Left lung (tissue), 10 donors: ENCODE data around the gene IMMP2L. TPM values are rescaled to one million over a fixed set of nuclear protein-coding genes. Genes with fewer than 3 reads are reported as not detected.

ENCODE experiments used
- ATAC-seq: fragments of 200-7000 bp; cut with Tn5 transposase; one replicate; pipeline ENCODE4 v1.9.1; 2020; ENCODE audit warnings: moderate library complexity
- DNase-seq, 4 donors: peaks; one replicate each; pipeline ENCODE4 v3.0.0-alpha.2; 2013 to 2020
- H3K27ac ChIP-seq, 2 donors: fragments of 200-600 bp; sonication (generic) in 1 of 2; one replicate each; pipeline versions ENCODE4 v1.5.0 to v1.8.0; 2020 to 2021
- H3K27me3 ChIP-seq, 2 donors: fragments of 200-600 bp; sonication (generic) in 1 of 2; one replicate each; pipeline versions ENCODE4 v1.5.0 to v1.8.0; 2020 to 2021
- H3K36me3 ChIP-seq, 2 donors: fragments of 200-600 bp; sonication (generic) in 1 of 2; one replicate each; pipeline versions ENCODE4 v1.5.0 to v1.8.0; 2020 to 2021
- H3K4me1 ChIP-seq, 2 donors: fragments of 200-600 bp; one replicate each; pipeline ENCODE4 v1.8.0; 2021
- H3K4me3 ChIP-seq, 2 donors: fragments of 200-600 bp; sonication (generic) in 1 of 2; one replicate each; pipeline versions ENCODE4 v1.5.0 to v1.8.0; 2020 to 2021; ENCODE audit warnings: mild to moderate bottlenecking in 1 of 2
- H3K9me3 ChIP-seq, 2 donors: fragments of 200-600 bp; sonication (generic) in 1 of 2; one replicate each; pipeline versions ENCODE4 v1.5.0 to v1.8.0; 2020 to 2021
- intact Hi-C, 2 donors: fragments of 100-400 bp; cut with DNase I; formaldehyde crosslinking; loops; one replicate each; pipeline versions ENCODE4 v1.11.2 to v1.14.2; 2022
- polyA plus RNA-seq, 6 donors: library from polyadenylated mRNA; unstranded; fragments of 120-200 nt; gene quantifications; one replicate each; pipeline ENCODE4 v1.2.1, GENCODE V29; 2013; ENCODE audit not compliant: insufficient read length in 6 of 6
- total RNA-seq, 2 donors: library from RNA; stranded (reverse); fragmentation: NEBNext Ultra II Directional; extraction: Animal tissue kit (Norgen Biotek cat#: 25700); gene quantifications; one replicate each; pipeline ENCODE4 v1.2.1, GENCODE V29; 2021
- TF ChIP-seq, protein P1 (sequence below), 2 donors: fragments of 200-600 bp; sonication (generic) in 1 of 2; IDR thresholded peaks; one replicate each; pipeline versions ENCODE4 v1.5.0 to v1.8.0; 2021; ENCODE audit warnings: antibody characterized with exemption in 2 of 2
- donor health status: DM: no; HTN: yes; CAD: no.
- donor health status: DM: no; HTN: no; CAD: no.

IMMP2L gene
- total and polyA plus RNA-seq, 8 donors = 10.3 to 30.1 (median 25.7) TPM

DNA sequence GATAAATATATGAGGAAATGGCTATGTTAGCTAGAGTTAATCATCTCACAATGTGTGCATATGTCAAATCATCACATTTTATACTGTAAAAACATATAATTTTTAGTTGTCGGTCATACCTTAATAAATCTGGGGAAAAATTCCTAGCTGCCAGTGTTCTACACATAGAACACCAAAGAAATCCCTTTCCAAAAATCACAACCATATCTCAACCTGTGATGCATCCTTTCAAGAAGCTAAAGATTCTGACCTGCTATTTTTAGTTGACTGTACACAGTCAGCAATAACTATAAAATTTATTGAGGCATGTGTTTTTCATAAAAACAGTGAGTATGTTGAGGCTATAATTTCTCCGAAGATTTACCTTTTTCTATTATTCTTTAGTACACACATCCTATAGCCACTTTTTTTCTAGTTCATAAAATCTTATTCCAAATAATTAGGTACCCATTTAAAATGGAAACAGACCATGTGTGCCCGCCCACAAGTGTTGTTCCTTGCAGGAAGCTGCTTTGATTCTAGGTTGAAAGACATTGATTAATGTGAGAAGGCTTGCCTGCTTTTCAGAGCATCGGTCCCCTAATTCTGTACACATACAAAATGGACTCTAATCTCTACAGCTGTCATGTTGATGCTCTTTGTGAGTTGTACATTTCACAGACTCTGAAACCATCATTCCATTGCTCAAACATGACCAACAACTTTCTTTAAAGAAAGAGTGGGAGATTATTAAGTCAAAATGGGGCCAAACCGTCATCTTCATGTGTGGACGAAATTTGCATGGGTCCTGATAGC, 588.9 kb downstream of the IMMP2L start:
- intact Hi-C loops = no loop called here
- Histone ChIP-seq H3K9me3 (no peaks in the 10 kb centered on the region), H3K4me1 (no peaks in the 10 kb centered on the region), H3K4me3 (no peak overlapping the region), H3K27me3 (no peaks in the 10 kb centered on the region), H3K36me3 (no peaks in the 10 kb centered on the region), H3K27ac (no peak overlapping the region)
- TF ChIP-seq, protein P1, sequence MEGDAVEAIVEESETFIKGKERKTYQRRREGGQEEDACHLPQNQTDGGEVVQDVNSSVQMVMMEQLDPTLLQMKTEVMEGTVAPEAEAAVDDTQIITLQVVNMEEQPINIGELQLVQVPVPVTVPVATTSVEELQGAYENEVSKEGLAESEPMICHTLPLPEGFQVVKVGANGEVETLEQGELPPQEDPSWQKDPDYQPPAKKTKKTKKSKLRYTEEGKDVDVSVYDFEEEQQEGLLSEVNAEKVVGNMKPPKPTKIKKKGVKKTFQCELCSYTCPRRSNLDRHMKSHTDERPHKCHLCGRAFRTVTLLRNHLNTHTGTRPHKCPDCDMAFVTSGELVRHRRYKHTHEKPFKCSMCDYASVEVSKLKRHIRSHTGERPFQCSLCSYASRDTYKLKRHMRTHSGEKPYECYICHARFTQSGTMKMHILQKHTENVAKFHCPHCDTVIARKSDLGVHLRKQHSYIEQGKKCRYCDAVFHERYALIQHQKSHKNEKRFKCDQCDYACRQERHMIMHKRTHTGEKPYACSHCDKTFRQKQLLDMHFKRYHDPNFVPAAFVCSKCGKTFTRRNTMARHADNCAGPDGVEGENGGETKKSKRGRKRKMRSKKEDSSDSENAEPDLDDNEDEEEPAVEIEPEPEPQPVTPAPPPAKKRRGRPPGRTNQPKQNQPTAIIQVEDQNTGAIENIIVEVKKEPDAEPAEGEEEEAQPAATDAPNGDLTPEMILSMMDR (IDR thresholded peaks at IDR 0.05) = no peak
- no peak for DNase-seq
- ATAC-seq = no peak

DNA sequence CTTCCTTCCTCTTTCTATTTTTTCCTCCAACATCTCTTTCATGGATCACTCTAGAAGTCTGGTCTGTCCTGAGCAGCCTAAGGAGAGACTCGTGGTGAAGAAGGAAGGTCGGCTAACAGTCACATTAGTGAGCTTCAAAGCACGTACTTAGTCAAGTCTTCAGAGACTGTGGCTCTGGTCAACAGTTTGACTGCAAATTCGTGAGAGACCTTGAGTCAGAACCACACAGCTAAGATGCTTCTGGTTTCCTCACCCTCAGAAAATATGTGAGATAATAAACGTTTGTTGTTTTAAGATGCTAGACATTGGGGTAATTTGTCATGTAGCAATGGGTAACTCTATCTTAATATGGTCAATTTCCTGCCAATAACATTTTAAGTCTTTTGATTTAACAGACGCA, 597.5 kb downstream of the IMMP2L start:
- H3K36me3 ChIP-seq = no peaks in the 10 kb centered on the region
- DNase-seq (no peak), ATAC-seq (no peak)
- no peak overlapping the region for H3K27ac ChIP-seq
- H3K4me3 ChIP-seq = no peak overlapping the region
- no peaks in the 10 kb centered on the region for H3K27me3 ChIP-seq
- TF ChIP-seq, protein P1 (IDR thresholded peaks at IDR 0.05) = no peak
- H3K4me1 ChIP-seq = no peaks in the 10 kb centered on the region
- intact Hi-C loops = no loop called here
- H3K9me3 ChIP-seq = no peaks in the 10 kb centered on the region

DNA sequence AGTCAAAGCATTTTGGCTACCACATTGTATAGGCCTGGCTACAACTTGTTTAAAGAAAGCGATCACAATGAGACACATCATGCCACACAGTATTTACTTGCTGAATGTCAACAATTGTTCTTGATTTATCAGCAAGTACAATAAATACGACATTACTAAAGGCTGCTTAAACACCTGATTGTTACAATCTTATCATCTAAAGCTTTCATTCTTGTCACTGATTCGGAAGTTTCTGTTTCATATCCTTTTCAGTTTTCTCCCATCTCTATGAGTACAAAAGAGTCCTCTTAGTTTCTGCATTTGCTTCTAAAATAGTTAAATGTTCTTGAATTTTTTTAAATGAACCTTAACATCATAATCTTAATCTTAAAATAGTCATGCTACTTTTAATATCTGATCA, 599.5 kb downstream of the IMMP2L start:
- DNase-seq (no peak), ATAC-seq (no peak)
- intact Hi-C loops = no loop called here
- Histone ChIP-seq H3K27me3 (no peaks in the 10 kb centered on the region), H3K4me3 (no peak overlapping the region), H3K36me3 (no peaks in the 10 kb centered on the region), H3K27ac (no peak overlapping the region), H3K9me3 (no peaks in the 10 kb centered on the region), H3K4me1 (no peaks in the 10 kb centered on the region)
- TF ChIP-seq, protein P1 (IDR thresholded peaks at IDR 0.05) = no peak

DNA sequence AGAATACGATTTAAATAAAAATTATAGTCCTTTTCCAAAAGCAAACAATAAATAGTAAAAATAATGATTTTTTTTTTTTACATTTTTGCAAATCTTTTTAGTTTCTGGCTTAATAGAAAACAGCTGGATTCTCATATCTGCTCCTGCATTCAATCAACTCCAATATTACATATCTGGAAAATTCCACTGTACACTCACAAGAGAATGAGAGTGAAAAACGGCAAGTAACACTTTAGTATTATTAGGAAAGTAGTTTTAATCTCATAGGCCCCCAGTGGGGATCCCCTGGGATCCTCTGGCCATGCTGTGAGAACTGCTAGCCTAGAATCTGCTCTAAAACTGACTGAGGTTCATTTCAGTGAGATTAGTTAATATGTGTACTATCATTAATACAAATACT, 599.9 kb downstream of the IMMP2L start:
- H3K36me3 ChIP-seq = no peaks in the 10 kb centered on the region
- no peaks in the 10 kb centered on the region for H3K27me3 ChIP-seq
- H3K4me3 ChIP-seq = no peak overlapping the region
- no peaks in the 10 kb centered on the region for H3K4me1 ChIP-seq
- H3K27ac ChIP-seq = no peak overlapping the region
- no peak for ATAC-seq
- intact Hi-C loops = no loop called here
- TF ChIP-seq, protein P1 (IDR thresholded peaks at IDR 0.05) = no peak
- no peak for DNase-seq
- no peaks in the 10 kb centered on the region for H3K9me3 ChIP-seq

DNA sequence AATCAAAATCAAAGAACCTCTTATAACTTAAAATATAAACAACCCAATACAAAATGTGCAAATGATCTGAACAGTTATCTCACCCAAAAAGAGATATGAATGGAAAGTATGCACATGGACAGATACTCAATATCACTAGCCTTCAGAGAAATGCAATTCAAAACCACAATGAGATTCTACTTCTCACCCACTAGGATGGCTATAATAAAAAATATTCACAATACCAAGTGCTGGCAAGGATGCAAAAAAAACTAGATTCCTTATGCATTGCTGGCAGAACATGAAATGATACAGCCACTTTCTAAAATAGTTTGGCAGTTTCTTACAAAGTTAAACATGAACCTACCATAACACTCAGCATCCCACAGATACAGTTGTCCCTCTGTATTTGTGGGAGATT, 601.5 kb downstream of the IMMP2L start:
- H3K36me3 ChIP-seq = no peaks in the 10 kb centered on the region
- H3K4me3 ChIP-seq = no peak overlapping the region
- no peak overlapping the region for H3K27ac ChIP-seq
- H3K27me3 ChIP-seq = no peaks in the 10 kb centered on the region
- TF ChIP-seq, protein P1 (IDR thresholded peaks at IDR 0.05) = no peak
- H3K4me1 ChIP-seq = no peaks in the 10 kb centered on the region
- intact Hi-C loops = no loop called here
- DNase-seq = no peak
- no peaks in the 10 kb centered on the region for H3K9me3 ChIP-seq
- no peak for ATAC-seq
